NCI-H524 (cell line): ENCODE data around the gene MAGEA9B.
"Not testable (repeated sequence)": the region's sequence is repeated elsewhere in the genome, so short reads cannot be mapped to it uniquely, and the experiment has no call there.

Experiments
- DNase-seq, 2 experiments: peaks; one replicate each; lab custom pipeline; 2025; lab: John Stamatoyannopoulos, UW

Gene MAGEA9B

DNA sequence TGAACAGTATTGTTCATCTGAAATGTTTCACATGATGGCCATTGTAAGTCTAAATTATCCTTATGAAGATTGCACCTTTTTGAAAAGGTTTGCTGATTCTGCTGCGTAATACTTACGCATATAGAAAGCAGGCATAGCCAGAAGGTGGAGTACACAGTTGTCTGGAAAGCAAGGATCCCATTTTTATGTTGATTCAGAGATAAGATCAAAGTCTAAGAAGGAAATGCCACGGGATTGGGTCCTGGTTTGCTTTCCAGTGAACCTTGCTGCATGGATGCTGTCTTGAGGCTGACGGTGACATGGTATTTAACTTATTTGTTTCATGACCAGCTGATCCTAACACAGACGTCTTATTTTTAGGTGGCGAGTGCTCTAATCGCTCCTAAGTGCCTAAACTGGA lies 15.5 kb downstream of the MAGEA9B start:
- DNase-seq = no peak

DNA sequence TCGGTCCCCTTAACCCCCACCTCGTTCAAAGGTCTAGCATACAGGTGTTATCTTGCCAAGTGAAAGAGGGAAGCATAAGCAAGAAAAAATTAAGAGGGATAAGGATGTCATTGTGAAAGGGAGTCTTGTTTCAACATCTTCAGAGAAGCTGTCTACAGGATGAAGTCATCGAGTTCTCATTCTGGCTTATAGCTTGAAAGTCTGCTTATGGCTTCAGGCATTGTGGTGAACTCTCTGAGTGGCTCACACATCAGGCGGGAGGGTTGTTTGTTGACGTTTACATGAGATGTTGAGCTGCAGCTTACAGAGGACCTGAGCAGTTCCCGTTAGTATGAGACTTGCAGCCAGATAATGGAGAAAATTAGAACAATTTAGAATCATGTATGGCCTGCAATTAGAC lies 16.6 kb downstream of the MAGEA9B start:
- DNase-seq = no peak

DNA sequence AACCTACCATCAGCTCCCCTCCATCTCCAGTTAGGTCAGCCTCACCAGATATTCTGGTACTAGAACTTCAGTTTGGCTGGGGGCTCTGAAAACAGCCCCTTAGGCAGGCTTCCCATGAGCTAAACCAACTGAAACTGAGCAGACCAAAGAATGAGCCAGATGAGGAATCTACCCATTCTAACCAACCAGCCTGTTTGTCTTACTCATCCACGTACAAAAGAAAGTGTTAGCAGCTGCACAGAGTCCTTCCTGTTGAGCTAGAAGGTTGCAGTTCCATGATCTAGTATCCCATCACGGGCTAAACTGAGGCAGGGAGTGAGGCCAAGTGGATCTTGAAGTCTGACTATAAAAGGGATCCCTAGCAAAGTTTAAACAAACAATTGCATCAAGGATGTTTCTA lies 17.5 kb downstream of the MAGEA9B start:
- DNase-seq = no peak

DNA sequence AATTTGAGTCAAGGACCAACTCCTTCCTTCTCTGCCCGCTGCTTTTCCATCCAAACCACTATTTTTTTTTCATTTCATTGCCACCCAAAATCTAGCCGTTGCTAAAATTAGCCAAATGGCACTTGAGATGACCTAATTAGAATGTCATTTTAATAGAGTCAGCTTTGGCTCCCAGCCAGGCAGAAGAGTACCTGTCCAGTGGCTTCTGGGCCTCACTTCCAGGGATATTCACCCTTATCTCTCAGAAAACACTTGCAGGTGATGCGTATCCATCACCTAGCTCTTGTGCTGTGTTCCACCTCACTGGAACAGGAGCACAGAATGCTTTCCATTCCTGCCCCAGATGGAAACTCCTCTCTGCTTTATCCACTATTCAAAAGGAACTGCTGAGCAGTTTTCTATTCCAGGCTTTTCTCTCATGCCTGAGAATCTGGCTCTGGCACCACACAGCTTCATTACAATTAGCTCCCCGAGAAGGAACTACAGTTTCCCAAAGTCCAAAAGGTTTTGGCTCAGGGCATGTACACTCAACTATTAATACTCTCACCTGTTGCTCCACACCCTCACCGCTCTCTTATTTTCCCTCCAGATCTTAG lies 18.5 kb downstream of the MAGEA9B start:
- no peak for DNase-seq

DNA sequence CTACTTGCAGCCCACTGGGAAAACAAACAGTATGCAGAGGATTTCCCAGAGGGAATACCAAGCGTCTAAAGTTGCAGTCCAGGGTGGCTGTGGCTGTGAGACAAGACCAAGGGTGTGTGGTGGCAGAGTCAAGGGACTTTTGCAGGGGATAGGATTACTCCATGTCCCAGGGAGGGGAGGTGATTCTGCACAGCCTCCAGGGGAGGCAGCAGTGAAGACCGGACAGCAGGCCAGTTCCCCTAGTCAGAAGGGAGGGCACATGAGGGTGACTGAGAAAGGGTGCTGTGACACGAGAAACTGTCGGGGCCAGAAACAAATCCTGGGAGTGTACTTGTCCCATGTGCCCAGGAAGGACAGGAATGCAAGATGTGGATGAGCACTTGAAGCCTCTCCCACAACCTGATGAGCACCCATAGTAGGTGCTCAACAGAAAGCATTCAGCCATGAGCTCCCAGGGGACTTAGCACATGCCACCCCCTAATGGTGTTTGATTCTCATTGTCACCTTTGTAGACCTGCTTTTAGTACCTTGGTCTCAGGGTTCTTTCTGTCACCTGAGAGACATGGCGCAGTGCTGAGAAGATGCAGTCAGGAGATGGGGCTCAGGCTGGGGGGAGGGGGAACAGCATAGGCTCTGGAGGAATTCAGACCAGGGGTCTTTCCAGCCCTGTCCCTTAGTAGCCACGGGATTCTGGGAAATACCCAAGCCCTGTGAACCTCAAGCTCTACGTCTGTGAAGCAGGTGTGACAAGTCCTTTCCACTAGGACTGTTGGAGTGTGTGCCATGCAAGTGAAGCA lies 19.4 kb downstream of the MAGEA9B start:
- DNase-seq = no peak

DNA sequence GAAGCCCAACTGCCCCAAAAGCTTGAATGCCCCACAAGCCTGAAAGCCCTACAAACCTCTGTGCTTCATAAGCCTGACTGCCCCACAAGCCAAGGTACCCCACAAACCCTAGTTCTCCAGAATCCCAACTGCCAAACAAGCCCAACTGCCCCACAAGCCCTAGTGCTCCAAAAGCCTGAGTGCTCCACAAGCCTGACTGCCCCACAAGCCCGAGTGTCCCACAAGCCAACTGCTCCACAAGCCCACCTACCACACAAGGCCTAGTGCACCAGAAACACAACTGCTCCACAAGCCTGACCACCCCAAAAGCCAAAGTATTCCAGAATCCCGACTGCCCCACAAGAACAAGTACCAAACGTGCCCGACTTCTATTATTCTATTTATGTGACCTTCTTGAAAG lies 23.9 kb downstream of the MAGEA9B start:
- DNase-seq = no peak

DNA sequence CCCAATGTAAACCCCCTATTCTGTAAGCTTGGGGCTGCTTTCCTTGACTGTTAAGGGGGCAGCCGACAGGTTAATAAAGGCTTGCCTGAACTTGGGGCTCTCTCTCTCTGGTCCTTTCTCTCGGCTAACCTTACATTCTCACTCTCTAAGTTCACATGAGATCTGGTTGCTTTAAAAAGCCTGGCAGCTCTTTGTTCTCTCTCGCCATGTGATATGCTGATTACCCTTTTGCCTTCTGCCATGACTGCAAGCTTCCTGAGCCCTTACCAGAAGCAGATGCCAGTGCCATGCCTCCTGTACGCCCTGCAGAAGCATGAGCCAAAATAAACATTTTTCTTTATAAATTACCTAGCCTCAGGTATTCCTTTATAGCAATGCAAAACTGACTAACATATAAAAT lies 32.0 kb downstream of the MAGEA9B start:
- DNase-seq = not testable (repeated sequence)

DNA sequence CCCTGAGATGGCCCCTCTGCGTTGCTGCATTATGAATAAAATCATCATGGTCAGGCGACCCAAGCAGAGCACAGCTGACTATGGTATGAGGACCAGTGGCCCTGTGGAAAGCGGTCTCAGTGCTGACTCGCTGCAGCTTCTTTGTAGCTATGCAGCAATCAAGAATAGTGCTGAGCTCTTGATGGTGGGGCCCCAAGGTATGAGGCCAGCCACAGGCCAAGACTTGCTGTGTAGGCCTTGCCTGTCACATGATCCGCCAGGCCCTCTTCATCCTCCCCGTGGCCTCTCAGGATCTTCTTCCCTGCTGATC lies 35.4 kb downstream of the MAGEA9B start:
- not testable (repeated sequence) for DNase-seq

DNA sequence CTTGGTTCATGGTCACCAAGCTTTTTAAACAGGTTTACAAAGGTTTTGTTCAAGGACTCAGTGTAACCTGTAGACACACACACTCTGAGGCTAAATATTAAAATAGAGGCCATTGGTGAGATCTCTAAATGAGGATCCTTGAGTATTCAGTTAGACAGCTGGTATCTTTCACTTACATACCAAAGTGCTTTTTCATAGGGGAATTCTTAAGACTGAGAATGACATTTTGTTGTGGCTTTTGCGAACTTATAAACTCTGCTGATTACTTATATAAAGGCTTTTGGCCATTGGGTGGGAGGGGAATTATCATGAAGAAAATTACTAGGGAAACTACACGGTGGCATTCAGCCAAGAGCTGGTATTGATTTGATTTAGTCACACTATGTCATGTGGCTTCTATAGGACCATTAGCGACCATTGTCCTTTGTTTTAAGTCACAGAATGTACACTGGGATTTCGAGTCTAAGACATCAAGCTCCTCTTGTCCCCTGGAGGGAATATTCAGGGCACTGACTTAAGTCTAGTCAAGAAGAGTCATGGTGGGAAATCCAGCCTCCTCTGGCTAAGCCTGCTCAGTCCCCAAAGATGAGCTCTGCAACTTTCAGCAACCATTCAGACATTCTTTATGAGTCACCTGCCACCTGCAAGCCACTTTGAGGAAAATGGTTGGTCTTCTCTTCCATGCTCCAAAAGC lies 35.9 kb downstream of the MAGEA9B start:
- not testable (repeated sequence) for DNase-seq

DNA sequence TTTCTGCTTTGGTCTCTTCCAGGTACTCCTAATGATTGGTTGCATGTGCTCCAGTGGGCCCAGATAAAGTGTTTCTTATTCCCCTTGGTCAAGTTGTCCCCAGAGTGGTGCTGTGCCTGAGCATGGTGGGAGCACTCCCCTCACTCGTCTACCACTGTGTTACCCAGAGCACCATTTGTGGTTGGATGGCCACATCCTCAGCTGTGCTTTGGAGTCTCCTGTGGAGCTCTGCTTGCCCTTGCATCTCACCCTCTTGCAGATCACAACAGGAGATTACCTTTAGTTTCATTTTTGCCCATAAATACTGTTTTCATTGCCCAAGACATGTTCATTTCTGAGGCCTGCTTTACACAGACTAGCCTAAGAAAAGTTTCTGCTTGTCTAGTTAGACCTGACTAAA lies 36.8 kb downstream of the MAGEA9B start:
- DNase-seq = not testable (repeated sequence)

DNA sequence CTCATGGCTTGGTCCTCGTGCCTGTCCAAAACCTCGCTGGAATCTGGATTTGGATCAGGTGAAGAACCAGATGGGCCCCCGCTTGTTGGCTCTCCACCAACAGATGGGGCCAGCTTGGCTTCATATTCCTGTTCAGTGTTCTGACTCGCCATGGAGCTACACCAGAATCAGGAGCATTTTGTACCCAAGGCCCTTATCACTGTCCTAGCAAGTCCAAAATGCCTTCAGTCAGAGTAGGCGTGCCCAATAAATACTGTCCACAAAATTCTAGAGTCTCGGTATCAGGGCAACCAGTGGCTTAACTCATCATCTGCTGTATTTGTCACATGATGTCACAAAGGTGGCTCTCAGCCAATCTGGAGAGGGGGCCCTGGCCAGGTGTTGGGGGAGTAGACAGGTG lies 37.6 kb downstream of the MAGEA9B start, which contains the start of gene HSFX3:
HSFX3 (minus strand) TSS at position 224 of the 400 bp plus-strand sequence; CDS start at position 152, 72 bp downstream.
- not testable (repeated sequence) for DNase-seq

DNA sequence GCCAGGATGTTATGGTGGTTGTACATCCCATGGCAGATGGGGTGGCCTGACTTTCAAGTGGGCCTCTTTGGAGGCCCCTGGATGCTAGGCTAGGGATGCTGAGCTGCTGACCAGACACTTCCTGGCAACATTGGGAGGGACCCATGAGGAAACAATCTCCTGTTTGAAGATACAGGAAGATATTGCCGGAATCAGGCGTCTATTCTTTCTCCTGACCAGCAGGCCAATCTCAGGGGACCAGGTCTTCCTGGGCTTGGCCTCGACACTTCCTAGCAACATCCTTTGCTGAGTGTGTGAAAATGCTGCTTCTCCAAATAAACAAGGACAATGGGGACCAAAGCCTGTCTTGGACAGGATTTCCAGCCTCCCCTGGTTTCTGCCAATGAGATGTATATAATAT lies 39.5 kb downstream of the MAGEA9B start:
- DNase-seq = not testable (repeated sequence)

DNA sequence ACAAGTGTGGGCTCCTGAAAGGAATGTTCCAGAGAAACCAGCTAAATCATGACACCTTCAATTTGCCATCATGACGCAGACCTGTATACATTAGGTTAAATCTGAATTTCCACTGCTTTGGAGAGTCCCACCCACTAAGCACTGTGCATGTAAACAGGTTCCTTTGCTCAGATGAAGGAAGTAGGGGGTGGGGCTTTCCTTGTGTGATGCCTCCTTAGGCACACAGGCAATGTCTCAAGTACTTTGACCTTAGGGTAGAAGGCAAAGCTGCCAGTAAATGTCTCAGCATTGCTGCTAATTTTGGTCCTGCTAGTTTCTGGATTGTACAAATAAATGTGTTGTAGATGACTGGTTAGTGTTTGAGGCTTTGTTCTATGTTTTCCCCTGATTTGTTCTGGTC lies 40.3 kb downstream of the MAGEA9B start:
- DNase-seq = not testable (repeated sequence)

DNA sequence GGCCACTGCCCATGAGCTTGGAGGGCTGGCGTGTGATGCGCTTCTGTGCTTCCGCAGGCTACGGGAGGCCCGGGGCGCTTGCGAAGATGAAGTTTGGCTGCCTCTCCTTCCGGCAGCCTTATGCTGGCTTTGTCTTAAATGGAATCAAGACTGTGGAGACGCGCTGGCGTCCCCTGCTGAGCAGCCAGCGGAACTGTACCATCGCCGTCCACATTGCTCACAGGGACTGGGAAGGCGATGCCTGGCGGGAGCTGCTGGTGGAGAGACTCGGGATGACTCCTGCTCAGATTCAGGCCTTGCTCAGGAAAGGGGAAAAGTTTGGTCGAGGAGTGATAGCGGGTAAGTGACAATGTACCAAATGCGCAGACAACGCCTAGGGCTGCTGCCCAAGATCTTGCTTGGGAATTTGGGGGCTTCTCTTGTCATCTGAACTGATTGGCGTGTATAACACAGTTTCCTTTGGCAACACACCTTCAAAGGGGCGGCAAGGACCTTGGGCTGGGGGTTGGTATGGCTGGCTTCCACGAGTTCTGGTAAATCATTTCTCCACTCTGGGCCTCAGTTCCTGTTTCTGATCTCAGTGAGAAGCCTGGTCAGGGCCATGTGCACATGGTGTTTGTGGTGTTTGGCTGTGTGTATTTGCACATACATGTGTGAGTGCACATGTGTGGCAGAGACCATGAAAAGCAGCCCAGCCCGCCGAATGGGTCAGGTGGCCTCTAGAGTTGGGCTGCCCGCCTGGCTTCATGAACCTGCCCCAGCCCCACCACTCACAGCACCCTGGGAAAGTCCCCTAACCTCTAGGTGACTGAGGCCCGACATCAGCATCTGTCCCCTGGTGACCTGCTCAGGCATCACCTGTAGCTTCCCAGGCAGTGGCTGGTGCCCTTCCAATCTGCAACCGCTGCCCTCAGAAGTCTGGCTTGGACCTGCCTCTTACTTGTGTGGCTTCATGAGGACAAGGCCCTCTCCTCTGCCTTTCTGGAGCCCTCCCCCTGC lies 41.4 kb downstream of the MAGEA9B start:
- peak in 1 of 2 experiments; percentile 13 for DNase-seq

DNA sequence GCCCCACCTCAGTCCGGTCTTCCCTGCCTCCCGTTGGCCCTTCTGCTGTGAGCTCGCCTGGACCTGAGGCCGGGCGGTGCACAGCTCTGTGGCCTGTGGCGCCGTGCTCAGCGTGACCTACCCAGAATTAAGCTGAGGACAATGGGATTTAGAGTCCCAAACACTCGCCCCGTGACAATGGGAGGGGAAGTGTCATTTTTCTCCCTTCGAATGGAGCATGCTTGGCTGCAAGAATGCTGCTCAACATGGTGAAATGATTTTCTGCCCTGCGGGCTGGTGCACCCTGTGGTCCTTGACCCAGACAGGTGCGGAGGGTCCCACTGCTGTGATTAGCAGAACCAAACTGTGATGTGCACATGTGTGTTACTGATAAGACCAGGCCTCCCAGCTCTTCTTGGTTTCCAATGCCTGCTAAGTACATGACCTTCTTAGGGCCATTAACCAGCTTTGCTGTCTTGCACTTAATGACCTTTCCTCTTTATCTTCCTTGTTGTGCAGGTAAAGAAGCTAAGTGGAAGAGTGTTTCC lies 45.7 kb downstream of the MAGEA9B start:
- no peak for DNase-seq

DNA sequence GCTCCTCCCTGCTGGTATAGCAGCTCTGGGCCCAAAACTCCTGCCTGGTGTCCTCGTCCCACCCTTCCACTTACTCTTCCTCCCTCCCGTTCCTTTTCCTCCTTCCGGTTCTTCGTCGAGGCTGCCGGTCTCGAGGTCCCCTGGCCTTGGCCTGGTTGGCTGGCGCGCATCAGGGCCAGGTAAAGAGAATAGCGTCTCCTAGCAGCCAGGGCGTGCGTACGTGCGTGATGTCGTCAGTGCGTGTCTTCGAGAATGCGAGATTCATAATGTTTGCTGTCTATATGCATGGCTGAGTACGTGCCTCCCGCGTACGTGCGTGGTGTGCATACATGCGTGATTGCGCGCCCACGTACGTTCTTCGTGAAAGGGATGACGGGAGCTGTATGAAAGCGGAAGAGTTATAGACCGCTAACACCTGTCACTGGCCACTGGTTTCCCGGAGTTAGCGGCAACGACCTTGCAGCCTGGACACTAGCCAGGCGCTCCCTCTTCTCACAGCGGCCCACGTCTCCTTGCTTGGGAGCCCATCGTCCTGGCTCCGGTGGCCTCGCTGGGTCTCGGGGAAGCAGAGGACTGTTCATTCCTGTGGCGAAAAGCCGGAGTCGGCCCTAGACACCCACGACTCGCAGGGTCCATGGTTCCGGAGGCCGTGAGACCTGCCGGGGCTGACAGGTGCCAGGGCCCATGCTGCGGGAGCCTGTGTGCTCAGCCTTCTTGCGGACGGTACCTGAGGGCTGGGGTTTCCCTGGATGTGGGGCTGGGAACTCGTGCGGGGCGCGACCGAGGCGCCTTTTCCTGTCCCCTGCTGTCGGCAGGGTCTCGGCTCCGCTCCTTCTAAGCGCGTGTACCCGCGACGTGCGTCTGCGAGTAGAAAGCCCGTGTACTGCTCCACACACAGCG lies 46.4 kb downstream of the MAGEA9B start, which contains the start of gene EOLA1:
EOLA1 (plus strand) TSS at position 392 of the 900 bp plus-strand sequence. CDS start 4,619 bp downstream, outside the sequence.
- DNase-seq = peak; percentile 95 to 97

DNA sequence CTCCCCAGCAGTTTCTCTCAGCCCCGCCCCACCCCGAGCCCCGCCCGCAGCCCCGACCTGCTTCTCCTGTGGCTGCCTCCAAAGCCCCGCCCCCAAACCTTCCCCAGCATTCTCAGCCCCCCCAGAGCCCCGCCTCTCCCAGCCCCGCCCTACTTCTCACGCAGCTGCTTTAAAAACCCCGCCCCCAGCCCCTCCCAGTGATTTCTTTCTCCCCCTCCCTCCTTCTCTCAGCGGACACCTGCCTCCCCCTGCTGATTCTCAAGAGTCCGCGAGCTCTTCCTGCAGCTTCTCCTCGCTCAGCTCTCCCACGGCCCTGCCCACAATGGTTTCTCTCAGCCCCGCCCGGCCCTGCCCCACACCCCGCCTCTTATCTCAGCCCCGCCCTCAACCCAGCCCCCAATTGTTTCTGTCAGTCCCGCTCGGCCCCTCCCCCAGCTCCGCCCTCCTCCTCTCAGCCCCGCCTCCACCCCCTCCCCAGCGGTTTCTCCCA lies 47.1 kb downstream of the MAGEA9B start:
- peak; percentile 94 to 96 for DNase-seq

DNA sequence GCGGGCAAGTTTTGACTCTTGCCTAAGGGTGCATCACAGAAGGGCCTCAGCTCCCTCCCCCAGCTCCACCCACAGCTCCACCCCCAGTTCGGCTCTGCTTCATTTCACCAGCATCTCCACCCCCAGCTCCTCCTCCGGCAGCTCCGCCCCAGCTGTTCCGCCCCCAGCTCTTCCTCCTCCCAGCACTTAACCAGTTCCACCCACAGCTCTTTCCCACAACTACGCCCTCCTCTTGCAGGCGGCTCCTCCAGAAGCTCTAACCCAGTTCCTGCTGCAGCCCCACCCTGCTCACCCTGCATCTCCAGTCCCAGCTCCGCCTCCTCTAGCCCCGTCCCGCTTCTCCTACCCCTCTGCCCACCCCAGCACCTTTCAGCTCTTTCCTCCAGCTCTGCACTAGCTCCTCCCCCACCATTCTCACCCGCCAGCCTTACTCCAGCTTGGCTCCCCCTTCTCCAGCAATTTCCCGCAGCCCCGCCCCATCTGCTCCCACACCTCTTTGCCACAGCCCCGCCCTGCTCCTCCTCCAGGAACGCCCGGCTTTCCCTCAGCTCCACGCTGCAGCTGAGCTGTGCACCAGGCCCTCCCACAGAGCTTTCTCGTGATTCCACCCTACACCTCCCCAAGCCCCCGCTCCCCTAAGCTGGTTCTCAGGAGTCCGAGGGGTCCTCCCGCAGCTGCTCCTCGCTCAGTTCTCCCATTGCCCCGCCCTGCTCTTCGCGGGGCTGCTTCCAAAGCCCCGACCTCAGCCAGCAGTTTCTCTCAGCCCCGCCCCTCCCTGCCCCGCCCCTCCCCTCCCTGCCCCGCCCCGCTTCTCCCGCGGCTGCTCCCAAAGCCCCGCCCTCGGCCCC lies 47.8 kb downstream of the MAGEA9B start:
- DNase-seq = peak; percentile 86 to 93

DNA sequence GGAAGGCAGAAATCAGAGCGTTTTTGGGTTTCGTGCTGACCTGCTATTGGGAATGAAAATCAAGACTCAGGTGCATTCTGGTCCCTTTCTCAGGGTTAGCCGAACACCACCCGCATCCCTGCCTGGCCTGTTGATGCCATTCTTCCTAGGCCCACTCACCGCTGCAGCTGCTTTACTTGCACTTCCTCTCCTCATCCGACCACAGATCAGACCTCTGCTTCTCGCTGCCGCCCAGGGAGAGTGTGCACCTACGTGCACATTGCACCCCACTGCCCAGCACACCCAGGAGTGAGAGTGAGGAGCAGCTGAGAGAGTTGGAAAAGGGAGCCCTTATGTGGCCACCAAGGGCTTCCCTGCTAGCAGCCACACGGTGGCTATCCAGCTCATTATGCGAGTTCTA lies 49.8 kb downstream of the MAGEA9B start:
- not testable (repeated sequence) for DNase-seq
